ENCODE results near the gene PAK5.

PAK5 gene

DNA sequence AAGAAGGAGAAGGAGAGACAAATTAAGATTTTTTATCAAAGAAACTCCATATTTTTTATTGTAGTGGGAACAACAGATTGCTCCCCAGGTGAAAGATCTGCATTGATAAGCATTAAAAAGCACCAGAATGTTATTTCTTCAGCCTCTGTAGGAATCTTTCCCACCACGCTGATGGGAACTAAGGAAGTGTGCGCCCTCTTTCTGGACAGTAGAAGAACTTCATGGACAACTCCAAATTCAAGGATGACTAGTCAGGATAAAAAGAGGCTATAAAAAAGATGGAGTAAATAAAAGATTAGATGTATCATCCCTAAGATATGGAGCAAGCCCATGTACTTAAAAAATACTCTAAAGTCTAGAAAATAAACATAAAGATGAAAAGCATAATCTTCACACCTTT, 45.8 kb upstream of the PAK5 start:
- H3K79me2 ChIP-seq (ENCODE audit: insufficient read depth, low read length) = no peaks in the 10 kb centered on the region

GRCh38 chr20:9884061-9884460, 45.2 kb upstream of the PAK5 start:
- Histone ChIP-seq H2AFZ (ENCODE audit: low read depth, low read length, severe bottlenecking) (no peak overlapping the region), H3K9me2 (replicated peaks; ENCODE audit: insufficient read depth, low read length) (no peaks in the 10 kb centered on the region), H4K20me1 (ENCODE audit: low read depth, low read length) (no peaks in the 10 kb centered on the region), H3K79me2 (ENCODE audit: insufficient read depth, low read length) (no peaks in the 10 kb centered on the region), H3F3A (ENCODE audit: insufficient read depth) (no peaks in the 10 kb centered on the region), H3K27me3 (ENCODE audit: low read length) (no peaks in the 10 kb centered on the region), H3K9me3 (ENCODE audit: insufficient read depth, low read length) (no peaks in the 10 kb centered on the region), H3K4me3 (ENCODE audit: insufficient read depth, low read length, poor library complexity, severe bottlenecking) (no peak overlapping the region), H3K4me2 (ENCODE audit: low read depth, low read length, poor library complexity, severe bottlenecking) (no peak overlapping the region), H3K36me3 (ENCODE audit: low read length) (no peaks in the 10 kb centered on the region), H3K27ac (ENCODE audit: low read depth, low read length) (no peak overlapping the region), H3K9ac (ENCODE audit: low read length) (no peak overlapping the region)
- TF ChIP-seq CTCF (IDR thresholded peaks at IDR 0.05; ENCODE audit: insufficient read depth, low read length, poor library complexity, severe bottlenecking) = no peak
- no peak for TF ChIP-seq EZH2phosphoT487 (conservative IDR thresholded peaks at IDR 0.05; ENCODE audit: low read length)

More for the DNA sequence above, 45.8 kb upstream of the PAK5 start:
- no peak overlapping the region for H3K4me3 ChIP-seq (ENCODE audit: insufficient read depth, low read length, poor library complexity, severe bottlenecking)
- no peaks in the 10 kb centered on the region for H4K20me1 ChIP-seq (ENCODE audit: low read depth, low read length)
- no peak overlapping the region for H2AFZ ChIP-seq (ENCODE audit: low read depth, low read length, severe bottlenecking)
- no peak overlapping the region for H3K9ac ChIP-seq (ENCODE audit: low read length)
- no peaks in the 10 kb centered on the region for H3K27me3 ChIP-seq (ENCODE audit: low read length)
- H3K9me2 ChIP-seq (replicated peaks; ENCODE audit: insufficient read depth, low read length) = no peaks in the 10 kb centered on the region
- H3K27ac ChIP-seq (ENCODE audit: low read depth, low read length) = no peak overlapping the region
- H3K36me3 ChIP-seq (ENCODE audit: low read length) = no peaks in the 10 kb centered on the region
- H3K9me3 ChIP-seq (ENCODE audit: insufficient read depth, low read length) = no peaks in the 10 kb centered on the region
- H3F3A ChIP-seq (ENCODE audit: insufficient read depth) = no peaks in the 10 kb centered on the region
- TF ChIP-seq EZH2phosphoT487 (conservative IDR thresholded peaks at IDR 0.05; ENCODE audit: low read length) = no peak
- no peak for TF ChIP-seq CTCF (IDR thresholded peaks at IDR 0.05; ENCODE audit: insufficient read depth, low read length, poor library complexity, severe bottlenecking)
- no peak overlapping the region for H3K4me2 ChIP-seq (ENCODE audit: low read depth, low read length, poor library complexity, severe bottlenecking)

DNA sequence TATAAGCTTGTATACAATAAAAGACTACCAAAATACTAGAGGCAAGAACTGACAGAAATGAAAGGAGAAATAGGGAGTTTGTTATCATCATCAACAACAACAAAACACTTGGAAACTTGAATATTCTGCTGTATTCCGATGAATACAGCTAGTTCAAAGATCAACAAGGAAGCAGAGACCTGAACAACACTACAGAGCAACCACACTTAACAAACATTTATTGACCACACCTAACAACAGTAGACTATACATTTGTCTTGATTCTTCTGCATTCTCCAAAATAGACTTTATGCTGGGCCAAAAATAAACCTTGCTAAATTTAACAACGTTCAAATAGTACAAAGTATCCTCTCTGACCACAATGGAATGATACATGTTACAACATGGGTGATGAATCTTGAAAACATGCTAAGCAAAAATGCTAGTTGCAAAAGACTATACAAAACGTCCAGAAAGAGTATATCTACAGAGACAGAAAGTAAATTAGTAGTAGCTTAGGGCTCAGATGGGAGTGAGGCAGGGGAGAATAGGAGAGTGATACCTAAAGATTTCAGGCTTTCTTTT, 39.1 kb upstream of the PAK5 start:
- H3K9me2 ChIP-seq (replicated peaks; ENCODE audit: insufficient read depth, low read length) = no peaks in the 10 kb centered on the region

More for the DNA sequence above, 39.1 kb upstream of the PAK5 start:
- H3F3A ChIP-seq (ENCODE audit: insufficient read depth) = no peaks in the 10 kb centered on the region
- H2AFZ ChIP-seq (ENCODE audit: low read depth, low read length, severe bottlenecking) = no peak overlapping the region
- TF ChIP-seq EZH2phosphoT487 (conservative IDR thresholded peaks at IDR 0.05; ENCODE audit: low read length) = no peak
- no peak for TF ChIP-seq CTCF (IDR thresholded peaks at IDR 0.05; ENCODE audit: insufficient read depth, low read length, poor library complexity, severe bottlenecking)
- H3K27ac ChIP-seq (ENCODE audit: low read depth, low read length) = no peak overlapping the region
- H3K9me3 ChIP-seq (ENCODE audit: insufficient read depth, low read length) = 0 out of 2 replicates have a peak, but pooled peaks cover 3% of the 10 kb centered on the region
- H3K4me2 ChIP-seq (ENCODE audit: low read depth, low read length, poor library complexity, severe bottlenecking) = no peak overlapping the region
- no peaks in the 10 kb centered on the region for H3K79me2 ChIP-seq (ENCODE audit: insufficient read depth, low read length)
- no peaks in the 10 kb centered on the region for H3K27me3 ChIP-seq (ENCODE audit: low read length)
- no peak overlapping the region for H3K9ac ChIP-seq (ENCODE audit: low read length)
- no peaks in the 10 kb centered on the region for H4K20me1 ChIP-seq (ENCODE audit: low read depth, low read length)
- no peaks in the 10 kb centered on the region for H3K36me3 ChIP-seq (ENCODE audit: low read length)
- H3K4me3 ChIP-seq (ENCODE audit: insufficient read depth, low read length, poor library complexity, severe bottlenecking) = no peak overlapping the region

Measured in SU-DHL-6 (cell line).